Loucy (cell line): ENCODE data around the gene SHISA4.

ENCODE experiments used
- H2AFZ ChIP-seq: fragments of 200-600 bp; sonication (generic); 2 replicates; pipeline ENCODE4 v1.6.0; 2016; ENCODE audit warnings: antibody characterized with exemption, mild to moderate bottlenecking, low read length, moderate library complexity
- H3F3A ChIP-seq: fragments of 200-600 bp; 2 replicates; pipeline ENCODE4 v1.6.0; 2016; ENCODE audit warnings: antibody characterized with exemption, low read depth, mild to moderate bottlenecking
- H3K27me3 ChIP-seq: fragments of 200-600 bp; sonication (generic); 2 replicates; pipeline ENCODE4 v1.6.1; 2014; ENCODE audit warnings: low read length, mild to moderate bottlenecking; ENCODE audit not compliant: insufficient read depth, poor library complexity, severe bottlenecking
- H3K36me3 ChIP-seq: fragments of 200-600 bp; sonication (generic); 2 replicates; pipeline ENCODE4 v1.6.1; 2016; ENCODE audit warnings: low read length; ENCODE audit not compliant: insufficient read depth
- H3K4me1 ChIP-seq: fragments of 200-600 bp; sonication (generic); 2 replicates; pipeline ENCODE4 v1.5.1; 2014; ENCODE audit warnings: low read length, mild to moderate bottlenecking; ENCODE audit not compliant: insufficient read depth, poor library complexity, severe bottlenecking
- H3K4me2 ChIP-seq: fragments of 200-600 bp; sonication (generic); 2 replicates; pipeline ENCODE4 v1.6.0; 2014; ENCODE audit warnings: antibody characterized with exemption, low read length, low read depth, mild to moderate bottlenecking; ENCODE audit not compliant: poor library complexity, severe bottlenecking
- H3K4me3 ChIP-seq: fragments of 200-600 bp; sonication (generic); 2 replicates; pipeline ENCODE4 v1.5.1; 2014; ENCODE audit warnings: low read length, mild to moderate bottlenecking, mixed read lengths; ENCODE audit not compliant: poor library complexity, severe bottlenecking
- H3K79me2 ChIP-seq: fragments of 200-600 bp; sonication (generic); 2 replicates; pipeline ENCODE4 v1.6.1; 2014; ENCODE audit warnings: low read length; ENCODE audit not compliant: insufficient read depth
- H3K9ac ChIP-seq: fragments of 200-600 bp; sonication (generic); 2 replicates; pipeline ENCODE4 v1.6.0; 2014; ENCODE audit warnings: mild to moderate bottlenecking, low read depth, low read length, moderate library complexity; ENCODE audit not compliant: poor library complexity, severe bottlenecking
- H3K9me2 ChIP-seq: fragments of 200-600 bp; sonication (generic); replicated peaks from 2 replicates; pipeline ENCODE4 v1.6.1; 2016; ENCODE audit warnings: low read depth, low read length, mixed read lengths
- H3K9me3 ChIP-seq: fragments of 200-600 bp; sonication (generic); 2 replicates; pipeline ENCODE4 v1.6.1; 2014; ENCODE audit warnings: mild to moderate bottlenecking, antibody characterized with exemption, low read length, low read depth; ENCODE audit not compliant: insufficient read depth
- H4K20me1 ChIP-seq: fragments of 200-600 bp; sonication (generic); 2 replicates; pipeline ENCODE4 v1.6.0; 2014; ENCODE audit warnings: antibody characterized with exemption, low read length, mild to moderate bottlenecking; ENCODE audit not compliant: insufficient read depth, poor library complexity, severe bottlenecking
- EZH2phosphoT487 ChIP-seq: fragments of 200-600 bp; IDR thresholded peaks from 2 replicates; pipeline ENCODE4 v1.6.1; 2018; ENCODE audit warnings: antibody characterized with exemption, mild to moderate bottlenecking, moderate library complexity, borderline replicate concordance
- TF ChIP-seq, protein P1 (sequence below): fragments of 200-600 bp; sonication (generic); conservative IDR thresholded peaks from 2 replicates; pipeline ENCODE4 v1.5.1; 2014; ENCODE audit warnings: mild to moderate bottlenecking, antibody characterized with exemption, low read length

The SHISA4 gene

GRCh38 chr1:201859424-201859823, 29.3 kb upstream of the SHISA4 start:
- TF ChIP-seq, protein P1, sequence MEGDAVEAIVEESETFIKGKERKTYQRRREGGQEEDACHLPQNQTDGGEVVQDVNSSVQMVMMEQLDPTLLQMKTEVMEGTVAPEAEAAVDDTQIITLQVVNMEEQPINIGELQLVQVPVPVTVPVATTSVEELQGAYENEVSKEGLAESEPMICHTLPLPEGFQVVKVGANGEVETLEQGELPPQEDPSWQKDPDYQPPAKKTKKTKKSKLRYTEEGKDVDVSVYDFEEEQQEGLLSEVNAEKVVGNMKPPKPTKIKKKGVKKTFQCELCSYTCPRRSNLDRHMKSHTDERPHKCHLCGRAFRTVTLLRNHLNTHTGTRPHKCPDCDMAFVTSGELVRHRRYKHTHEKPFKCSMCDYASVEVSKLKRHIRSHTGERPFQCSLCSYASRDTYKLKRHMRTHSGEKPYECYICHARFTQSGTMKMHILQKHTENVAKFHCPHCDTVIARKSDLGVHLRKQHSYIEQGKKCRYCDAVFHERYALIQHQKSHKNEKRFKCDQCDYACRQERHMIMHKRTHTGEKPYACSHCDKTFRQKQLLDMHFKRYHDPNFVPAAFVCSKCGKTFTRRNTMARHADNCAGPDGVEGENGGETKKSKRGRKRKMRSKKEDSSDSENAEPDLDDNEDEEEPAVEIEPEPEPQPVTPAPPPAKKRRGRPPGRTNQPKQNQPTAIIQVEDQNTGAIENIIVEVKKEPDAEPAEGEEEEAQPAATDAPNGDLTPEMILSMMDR: no peak
- TF ChIP-seq EZH2phosphoT487: no peak
- Histone ChIP-seq H3K4me2 (no peak overlapping the region), H3K36me3 (peaks cover 84% of the 10 kb centered on the region), H3K9ac (no peak overlapping the region), H3K9me2 (no peaks in the 10 kb centered on the region), H3K9me3 (no peaks in the 10 kb centered on the region), H2AFZ (no peak overlapping the region), H3K4me1 (no peaks in the 10 kb centered on the region), H3F3A (no peaks in the 10 kb centered on the region), H4K20me1 (no peaks in the 10 kb centered on the region), H3K79me2 (no peaks in the 10 kb centered on the region), H3K4me3 (no peak overlapping the region), H3K27me3 (no peaks in the 10 kb centered on the region)

DNA sequence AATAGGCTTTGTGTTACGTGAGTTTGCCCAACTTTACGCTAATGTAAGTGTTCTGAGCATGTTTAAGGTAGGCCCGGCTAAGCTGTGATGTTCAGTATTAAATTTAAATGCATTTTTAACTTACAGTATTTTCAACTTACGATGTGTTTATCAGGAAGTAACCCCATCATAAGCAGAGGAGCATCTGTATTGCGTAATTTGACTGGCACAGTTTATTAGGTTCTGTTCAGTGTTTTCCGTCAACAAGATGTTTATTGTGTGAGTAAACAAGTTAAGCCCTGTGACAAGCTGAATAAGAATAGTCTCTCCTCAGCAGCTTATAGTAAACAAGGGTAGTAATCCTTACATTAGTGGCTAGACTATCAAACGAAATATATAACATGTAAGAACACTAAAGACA, 27.2 kb upstream of the SHISA4 start:
- no peaks in the 10 kb centered on the region for H3F3A ChIP-seq
- H3K36me3 ChIP-seq: peaks cover 82% of the 10 kb centered on the region
- H3K4me2 ChIP-seq: no peak overlapping the region

GRCh38 chr1:201870397-201870796, 18.3 kb upstream of the SHISA4 start:
- no peak overlapping the region for H3K4me3 ChIP-seq
- H3K4me1 ChIP-seq: no peaks in the 10 kb centered on the region
- no peaks in the 10 kb centered on the region for H3K27me3 ChIP-seq
- no peaks in the 10 kb centered on the region for H3K9me2 ChIP-seq
- H3K9ac ChIP-seq: no peak overlapping the region
- no peaks in the 10 kb centered on the region for H3F3A ChIP-seq
- H2AFZ ChIP-seq: no peak overlapping the region
- H3K9me3 ChIP-seq: no peaks in the 10 kb centered on the region
- peaks cover 97% of the 10 kb centered on the region for H3K36me3 ChIP-seq
- H3K4me2 ChIP-seq: no peak overlapping the region
- no peak for TF ChIP-seq EZH2phosphoT487
- TF ChIP-seq, protein P1: no peak
- no peaks in the 10 kb centered on the region for H3K79me2 ChIP-seq
- H4K20me1 ChIP-seq: no peaks in the 10 kb centered on the region

More for the DNA sequence above, 27.2 kb upstream of the SHISA4 start:
- H3K9me3 ChIP-seq: no peaks in the 10 kb centered on the region
- no peaks in the 10 kb centered on the region for H3K27me3 ChIP-seq
- TF ChIP-seq EZH2phosphoT487: no peak
- TF ChIP-seq, protein P1: no peak
- H4K20me1 ChIP-seq: no peaks in the 10 kb centered on the region
- no peaks in the 10 kb centered on the region for H3K4me1 ChIP-seq
- no peaks in the 10 kb centered on the region for H3K9me2 ChIP-seq
- no peak overlapping the region for H2AFZ ChIP-seq
- no peaks in the 10 kb centered on the region for H3K79me2 ChIP-seq
- H3K4me3 ChIP-seq: no peak overlapping the region
- H3K9ac ChIP-seq: no peak overlapping the region
